ENCODE data around the gene ACO2.
A peak's percentile ranks its signal among the peaks of the same experiment; 100 is the strongest.

ACO2 gene

GRCh38 chr22:41544671-41545476, 76.0 kb downstream of the ACO2 start:
- TF ChIP-seq EZH2phosphoT487 (IDR thresholded peaks at IDR 0.05; ENCODE audit: low read depth), result no peak
- TF ChIP-seq CTCF (IDR thresholded peaks at IDR 0.05; ENCODE audit: low read depth, low read length), result no peak
- Histone ChIP-seq H3K9ac (ENCODE audit: low read length) (peak overlapping the region; percentile 50), H3K27ac (ENCODE audit: low read length) (no peak overlapping the region)

DNA sequence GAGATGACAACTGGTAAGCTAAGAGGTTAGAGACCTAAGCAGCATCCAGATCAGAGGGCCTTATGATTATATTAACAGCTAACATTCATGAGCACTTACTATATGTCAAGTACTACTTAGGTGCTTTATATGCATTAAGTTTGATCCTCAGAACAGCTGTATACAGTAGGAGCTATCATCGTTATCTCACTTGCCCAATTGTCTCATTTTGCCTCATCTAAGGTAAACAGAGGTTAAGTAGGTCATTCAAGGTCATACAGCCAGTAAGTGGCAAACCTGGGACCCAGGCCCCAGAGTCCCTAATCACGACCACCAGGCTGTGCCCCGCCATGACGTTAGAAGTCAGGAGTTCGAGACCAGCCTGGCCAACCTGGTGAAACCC, 79.9 kb downstream of the ACO2 start:
- H2AFZ ChIP-seq (ENCODE audit: low read depth, low read length), result no peak overlapping the region
- no peak overlapping the region for H3K9ac ChIP-seq (ENCODE audit: low read length)
- no peaks in the 10 kb centered on the region for H3K9me3 ChIP-seq (ENCODE audit: insufficient read depth, low read length)
- H3K4me3 ChIP-seq (ENCODE audit: low read length), result no peak overlapping the region
- no peak overlapping the region for H3K27ac ChIP-seq (ENCODE audit: low read length)
- no peak for TF ChIP-seq CTCF (IDR thresholded peaks at IDR 0.05; ENCODE audit: low read depth, low read length)
- no peak for TF ChIP-seq EZH2phosphoT487 (IDR thresholded peaks at IDR 0.05; ENCODE audit: low read depth)
- H4K20me1 ChIP-seq (ENCODE audit: insufficient read depth, low read length), result no peaks in the 10 kb centered on the region
- H3K27me3 ChIP-seq (ENCODE audit: low read depth, low read length), result no peaks in the 10 kb centered on the region
- H3K79me2 ChIP-seq (ENCODE audit: low read length), result peaks cover 5% of the 10 kb centered on the region
- H3K36me3 ChIP-seq (replicated peaks; ENCODE audit: low read depth, low read length), result no peaks in the 10 kb centered on the region
- H3K4me1 ChIP-seq (ENCODE audit: low read length), result peaks cover 9% of the 10 kb centered on the region
- no peak overlapping the region for H3K4me2 ChIP-seq (ENCODE audit: low read length)

More at GRCh38 chr22:41544671-41545476, 76.0 kb downstream of the ACO2 start:
- Histone ChIP-seq H3K4me3 (ENCODE audit: low read length) (peak overlapping the region; percentile 89), H4K20me1 (ENCODE audit: insufficient read depth, low read length) (peaks cover 18% of the 10 kb centered on the region; the same call in 1 of the 2 replicates), H3K79me2 (ENCODE audit: low read length) (peaks cover 44% of the 10 kb centered on the region), H3K9me3 (ENCODE audit: insufficient read depth, low read length) (no peaks in the 10 kb centered on the region), H3K27me3 (ENCODE audit: low read depth, low read length) (no peaks in the 10 kb centered on the region), H2AFZ (ENCODE audit: low read depth, low read length) (peak overlapping the region; percentile 85), H3K4me1 (ENCODE audit: low read length) (peaks cover 19% of the 10 kb centered on the region), H3K36me3 (replicated peaks; ENCODE audit: low read depth, low read length) (peaks cover 15% of the 10 kb centered on the region), H3K4me2 (ENCODE audit: low read length) (peak overlapping the region; percentile 98)

GRCh38 chr22:41550952-41551491, 82.1 kb downstream of the ACO2 start:
- Histone ChIP-seq H3K79me2 (ENCODE audit: low read length) (no peaks in the 10 kb centered on the region), H3K4me2 (ENCODE audit: low read length) (no peak overlapping the region), H3K4me3 (ENCODE audit: low read length) (no peak overlapping the region), H2AFZ (ENCODE audit: low read depth, low read length) (no peak overlapping the region), H3K36me3 (replicated peaks; ENCODE audit: low read depth, low read length) (no peaks in the 10 kb centered on the region), H4K20me1 (ENCODE audit: insufficient read depth, low read length) (no peaks in the 10 kb centered on the region), H3K27ac (ENCODE audit: low read length) (no peak overlapping the region), H3K9me3 (ENCODE audit: insufficient read depth, low read length) (no peaks in the 10 kb centered on the region), H3K27me3 (ENCODE audit: low read depth, low read length) (no peaks in the 10 kb centered on the region), H3K4me1 (ENCODE audit: low read length) (no peaks in the 10 kb centered on the region), H3K9ac (ENCODE audit: low read length) (no peak overlapping the region)
- TF ChIP-seq CTCF (IDR thresholded peaks at IDR 0.05; ENCODE audit: low read depth, low read length) (no peak), EZH2phosphoT487 (IDR thresholded peaks at IDR 0.05; ENCODE audit: low read depth) (no peak)

DNA sequence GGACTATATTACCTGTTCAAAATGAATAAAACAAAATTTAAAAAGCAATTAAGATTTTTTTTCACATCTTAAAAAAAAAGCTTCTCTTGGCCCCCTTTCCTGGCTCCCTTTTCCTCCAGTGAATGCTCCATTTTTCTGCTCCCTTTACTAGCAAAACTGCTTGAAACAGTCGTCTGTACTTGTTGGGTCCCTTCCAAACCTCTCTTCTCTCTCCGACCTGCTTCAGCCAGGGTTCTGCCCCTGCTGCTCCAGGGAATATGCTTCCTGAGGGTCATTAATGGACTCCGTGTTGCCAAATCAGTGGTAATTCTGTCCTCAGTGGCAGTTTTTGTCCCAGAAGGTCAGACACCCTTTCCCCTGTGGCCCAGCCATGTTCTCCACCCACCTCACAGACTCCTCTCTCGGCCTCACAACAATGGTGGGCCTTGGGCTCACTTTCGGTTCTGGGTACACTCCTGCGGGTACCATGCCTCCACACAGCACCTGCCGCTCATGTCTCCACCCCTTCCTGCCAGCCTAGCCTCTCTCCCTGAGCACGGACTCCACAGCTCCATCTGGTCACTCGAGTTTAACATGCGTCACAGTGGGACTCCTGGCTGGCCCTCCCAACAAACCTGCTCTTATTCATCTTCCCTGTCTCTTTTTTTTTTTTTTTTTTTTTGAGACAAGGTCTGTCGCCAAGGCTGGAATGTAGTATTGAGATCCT, 83.1 kb downstream of the ACO2 start:
- Histone ChIP-seq H3K27ac (ENCODE audit: low read length) (no peak overlapping the region), H3K4me1 (ENCODE audit: low read length) (no peaks in the 10 kb centered on the region), H3K9me3 (ENCODE audit: insufficient read depth, low read length) (no peaks in the 10 kb centered on the region), H3K79me2 (ENCODE audit: low read length) (no peaks in the 10 kb centered on the region), H3K9ac (ENCODE audit: low read length) (no peak overlapping the region), H3K4me3 (ENCODE audit: low read length) (no peak overlapping the region), H3K27me3 (ENCODE audit: low read depth, low read length) (peaks cover 2% of the 10 kb centered on the region; the same call in 1 of the 2 replicates), H4K20me1 (ENCODE audit: insufficient read depth, low read length) (no peaks in the 10 kb centered on the region), H2AFZ (ENCODE audit: low read depth, low read length) (peak overlapping the region; percentile 66), H3K4me2 (ENCODE audit: low read length) (peak overlapping the region; percentile 23), H3K36me3 (replicated peaks; ENCODE audit: low read depth, low read length) (no peaks in the 10 kb centered on the region)
- TF ChIP-seq CTCF (IDR thresholded peaks at IDR 0.05; ENCODE audit: low read depth, low read length) (no peak), EZH2phosphoT487 (IDR thresholded peaks at IDR 0.05; ENCODE audit: low read depth) (no peak)
